ENCODE data around the gene OR5H6.
A peak's percentile ranks its signal among the peaks of the same experiment; 100 is the strongest.

- TF ChIP-seq CTCF (IDR thresholded peaks at IDR 0.05; ENCODE audit: low read depth, low read length, poor library complexity, severe bottlenecking) = peak; percentile 54
- TF ChIP-seq EZH2phosphoT487 (IDR thresholded peaks at IDR 0.05; ENCODE audit: borderline replicate concordance, low read length) = no peak
These were observed 4.3 kb upstream of the OR5H6 start for GRCh38 chr3:98259707-98260106.

Data from DOHH2 (cell line).